Measurements from ENCODE around the gene CPM.
"Not testable (repeated sequence)": the region's sequence is repeated elsewhere in the genome, so short reads cannot be mapped to it uniquely, and the experiment has no call there.

CPM gene

GRCh38 chr12:68844788-68845695, 87.9 kb downstream of the CPM start:
- DNase-seq = no peak

GRCh38 chr12:68844318-68844745, 88.6 kb downstream of the CPM start:
- DNase-seq = no peak

- no peak for DNase-seq
Observed at GRCh38 chr12:68842784-68843567, 90.0 kb downstream of the CPM start.

GRCh38 chr12:68842123-68842522, 90.8 kb downstream of the CPM start:
- DNase-seq = no peak

GRCh38 chr12:68841717-68842116, 91.3 kb downstream of the CPM start:
- no peak for DNase-seq

- DNase-seq = not testable (repeated sequence)
Observed at GRCh38 chr12:68841175-68841574, 91.8 kb downstream of the CPM start.

GRCh38 chr12:68839183-68840147, 93.5 kb downstream of the CPM start:
- no peak for DNase-seq

GRCh38 chr12:68838046-68838886, 94.7 kb downstream of the CPM start:
- no peak for DNase-seq

- DNase-seq = no peak
Observed at GRCh38 chr12:68837215-68837614, 95.8 kb downstream of the CPM start.

GRCh38 chr12:68835333-68835908, 97.5 kb downstream of the CPM start:
- no peak for DNase-seq

- no peak for DNase-seq
Observed at GRCh38 chr12:68833508-68833907, 99.5 kb downstream of the CPM start.

GRCh38 chr12:68832504-68832867, 100.5 kb downstream of the CPM start:
- DNase-seq = no peak

GRCh38 chr12:68831751-68832503, 101.0 kb downstream of the CPM start:
- no peak for DNase-seq

- DNase-seq = no peak
Observed at GRCh38 chr12:68831272-68831671, 101.7 kb downstream of the CPM start.

GRCh38 chr12:68828672-68829068, 104.3 kb downstream of the CPM start:
- no peak for DNase-seq

- no peak for DNase-seq
Observed at GRCh38 chr12:68827895-68828671, 104.9 kb downstream of the CPM start.

GRCh38 chr12:68825569-68826217, 107.3 kb downstream of the CPM start:
- no peak for DNase-seq

GRCh38 chr12:68824597-68825250, 108.2 kb downstream of the CPM start:
- DNase-seq = no peak

GRCh38 chr12:68824131-68824530, 108.8 kb downstream of the CPM start:
- no peak for DNase-seq
